ENCODE measurements around the gene BUD31.

DNA sequence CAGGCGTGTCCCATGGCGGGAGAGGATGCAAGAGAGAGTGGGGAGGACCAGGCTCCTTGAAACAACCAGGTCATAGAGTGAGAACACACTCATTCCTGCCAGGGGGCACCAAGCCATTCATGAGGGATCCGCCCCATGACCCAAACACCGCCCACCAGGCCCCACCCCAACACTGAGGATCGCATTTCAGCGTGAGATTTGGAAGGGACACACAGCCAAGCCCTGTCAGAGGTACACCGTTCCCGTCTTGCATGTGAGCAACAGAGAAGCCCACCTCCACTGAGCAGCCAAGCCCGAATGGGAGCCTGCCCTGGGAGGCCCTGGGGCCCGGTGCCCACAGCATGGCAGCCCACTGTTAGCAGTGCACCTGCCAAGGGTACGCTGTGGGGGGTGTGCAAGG, 42.1 kb upstream of the BUD31 start:
- TF ChIP-seq, protein P1, sequence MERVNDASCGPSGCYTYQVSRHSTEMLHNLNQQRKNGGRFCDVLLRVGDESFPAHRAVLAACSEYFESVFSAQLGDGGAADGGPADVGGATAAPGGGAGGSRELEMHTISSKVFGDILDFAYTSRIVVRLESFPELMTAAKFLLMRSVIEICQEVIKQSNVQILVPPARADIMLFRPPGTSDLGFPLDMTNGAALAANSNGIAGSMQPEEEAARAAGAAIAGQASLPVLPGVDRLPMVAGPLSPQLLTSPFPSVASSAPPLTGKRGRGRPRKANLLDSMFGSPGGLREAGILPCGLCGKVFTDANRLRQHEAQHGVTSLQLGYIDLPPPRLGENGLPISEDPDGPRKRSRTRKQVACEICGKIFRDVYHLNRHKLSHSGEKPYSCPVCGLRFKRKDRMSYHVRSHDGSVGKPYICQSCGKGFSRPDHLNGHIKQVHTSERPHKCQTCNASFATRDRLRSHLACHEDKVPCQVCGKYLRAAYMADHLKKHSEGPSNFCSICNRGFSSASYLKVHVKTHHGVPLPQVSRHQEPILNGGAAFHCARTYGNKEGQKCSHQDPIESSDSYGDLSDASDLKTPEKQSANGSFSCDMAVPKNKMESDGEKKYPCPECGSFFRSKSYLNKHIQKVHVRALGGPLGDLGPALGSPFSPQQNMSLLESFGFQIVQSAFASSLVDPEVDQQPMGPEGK (CRISPR knock-in tag; IDR thresholded peaks at IDR 0.05; ENCODE audit: borderline replicate concordance), result no peak
- TF ChIP-seq HEY1 (CRISPR knock-in tag; IDR thresholded peaks at IDR 0.05; ENCODE audit: borderline replicate concordance) (no peak), ZNF232 (CRISPR knock-in tag; IDR thresholded peaks at IDR 0.05) (no peak), KHSRP (IDR thresholded peaks at IDR 0.05) (no peak), JUN (IDR thresholded peaks at IDR 0.05; ENCODE audit: borderline replicate concordance, low read depth, low read length) (no peak), JUN (CRISPR knock-in tag; IDR thresholded peaks at IDR 0.05; ENCODE audit: borderline replicate concordance) (no peak), LEF1 (IDR thresholded peaks at IDR 0.05) (no peak), POLR2A (conservative IDR thresholded peaks at IDR 0.05) (no peak)
- TF ChIP-seq, protein P2, sequence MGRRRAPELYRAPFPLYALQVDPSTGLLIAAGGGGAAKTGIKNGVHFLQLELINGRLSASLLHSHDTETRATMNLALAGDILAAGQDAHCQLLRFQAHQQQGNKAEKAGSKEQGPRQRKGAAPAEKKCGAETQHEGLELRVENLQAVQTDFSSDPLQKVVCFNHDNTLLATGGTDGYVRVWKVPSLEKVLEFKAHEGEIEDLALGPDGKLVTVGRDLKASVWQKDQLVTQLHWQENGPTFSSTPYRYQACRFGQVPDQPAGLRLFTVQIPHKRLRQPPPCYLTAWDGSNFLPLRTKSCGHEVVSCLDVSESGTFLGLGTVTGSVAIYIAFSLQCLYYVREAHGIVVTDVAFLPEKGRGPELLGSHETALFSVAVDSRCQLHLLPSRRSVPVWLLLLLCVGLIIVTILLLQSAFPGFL (CRISPR knock-in tag; IDR thresholded peaks at IDR 0.05), result no peak
- TF ChIP-seq, protein P3, sequence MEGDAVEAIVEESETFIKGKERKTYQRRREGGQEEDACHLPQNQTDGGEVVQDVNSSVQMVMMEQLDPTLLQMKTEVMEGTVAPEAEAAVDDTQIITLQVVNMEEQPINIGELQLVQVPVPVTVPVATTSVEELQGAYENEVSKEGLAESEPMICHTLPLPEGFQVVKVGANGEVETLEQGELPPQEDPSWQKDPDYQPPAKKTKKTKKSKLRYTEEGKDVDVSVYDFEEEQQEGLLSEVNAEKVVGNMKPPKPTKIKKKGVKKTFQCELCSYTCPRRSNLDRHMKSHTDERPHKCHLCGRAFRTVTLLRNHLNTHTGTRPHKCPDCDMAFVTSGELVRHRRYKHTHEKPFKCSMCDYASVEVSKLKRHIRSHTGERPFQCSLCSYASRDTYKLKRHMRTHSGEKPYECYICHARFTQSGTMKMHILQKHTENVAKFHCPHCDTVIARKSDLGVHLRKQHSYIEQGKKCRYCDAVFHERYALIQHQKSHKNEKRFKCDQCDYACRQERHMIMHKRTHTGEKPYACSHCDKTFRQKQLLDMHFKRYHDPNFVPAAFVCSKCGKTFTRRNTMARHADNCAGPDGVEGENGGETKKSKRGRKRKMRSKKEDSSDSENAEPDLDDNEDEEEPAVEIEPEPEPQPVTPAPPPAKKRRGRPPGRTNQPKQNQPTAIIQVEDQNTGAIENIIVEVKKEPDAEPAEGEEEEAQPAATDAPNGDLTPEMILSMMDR (IDR thresholded peaks at IDR 0.05 in 2 of 3, conservative IDR thresholded peaks at IDR 0.05 in 1 of 3; ENCODE audit: insufficient read depth in 2 of 3, low read depth in 1 of 3, low read length in 3 of 3), result no peak
